ENCODE measurements around the gene GRN.
"Not testable (repeated sequence)": the region's sequence is repeated elsewhere in the genome, so short reads cannot be mapped to it uniquely, and the experiment has no call there.

GRN gene

GRCh38 chr17:44369414-44370023 lies 24.4 kb downstream of the GRN start:
- H3K4me1 ChIP-seq (ENCODE audit: control insufficient read depth, insufficient read depth, low read length, poor library complexity, severe bottlenecking); H3K36me3 ChIP-seq (ENCODE audit: control insufficient read depth, insufficient read depth, low read length); H3K9me3 ChIP-seq (ENCODE audit: control insufficient read depth, low read length); H3K27ac ChIP-seq (ENCODE audit: insufficient read depth, low read length, poor library complexity, severe bottlenecking); H3K27me3 ChIP-seq (replicated peaks; ENCODE audit: control insufficient read depth, insufficient read depth, low read length, poor library complexity, severe bottlenecking); DNase-seq; H3K4me3 ChIP-seq (ENCODE audit: insufficient read depth, low read depth, low read length, poor library complexity, severe bottlenecking): not testable (repeated sequence)

- Histone ChIP-seq H3K27me3 (replicated peaks; ENCODE audit: control insufficient read depth, insufficient read depth, low read length, poor library complexity, severe bottlenecking) (no peaks in the 10 kb centered on the region), H3K27ac (ENCODE audit: insufficient read depth, low read length, poor library complexity, severe bottlenecking) (no peak overlapping the region), H3K4me3 (ENCODE audit: insufficient read depth, low read depth, low read length, poor library complexity, severe bottlenecking) (no peak overlapping the region), H3K4me1 (ENCODE audit: control insufficient read depth, insufficient read depth, low read length, poor library complexity, severe bottlenecking) (no peaks in the 10 kb centered on the region), H3K9me3 (ENCODE audit: control insufficient read depth, low read length) (no peaks in the 10 kb centered on the region), H3K36me3 (ENCODE audit: control insufficient read depth, insufficient read depth, low read length) (no peaks in the 10 kb centered on the region)
- DNase-seq: no peak
Observed at GRCh38 chr17:44372036-44372435, 26.9 kb downstream of the GRN start.

GRCh38 chr17:44374306-44375195 lies 29.4 kb downstream of the GRN start:
- H3K27ac ChIP-seq (ENCODE audit: insufficient read depth, low read length, poor library complexity, severe bottlenecking): no peak overlapping the region
- no peaks in the 10 kb centered on the region for H3K4me1 ChIP-seq (ENCODE audit: control insufficient read depth, insufficient read depth, low read length, poor library complexity, severe bottlenecking)
- no peak overlapping the region for H3K4me3 ChIP-seq (ENCODE audit: insufficient read depth, low read depth, low read length, poor library complexity, severe bottlenecking)
- H3K36me3 ChIP-seq (ENCODE audit: control insufficient read depth, insufficient read depth, low read length): no peaks in the 10 kb centered on the region
- no peaks in the 10 kb centered on the region for H3K27me3 ChIP-seq (replicated peaks; ENCODE audit: control insufficient read depth, insufficient read depth, low read length, poor library complexity, severe bottlenecking)
- no peaks in the 10 kb centered on the region for H3K9me3 ChIP-seq (ENCODE audit: control insufficient read depth, low read length)
- no peak for DNase-seq

GRCh38 chr17:44375196-44376017 lies 30.3 kb downstream of the GRN start:
- no peak for DNase-seq
- Histone ChIP-seq H3K9me3 (ENCODE audit: control insufficient read depth, low read length) (no peaks in the 10 kb centered on the region), H3K27me3 (replicated peaks; ENCODE audit: control insufficient read depth, insufficient read depth, low read length, poor library complexity, severe bottlenecking) (no peaks in the 10 kb centered on the region), H3K4me3 (ENCODE audit: insufficient read depth, low read depth, low read length, poor library complexity, severe bottlenecking) (no peak overlapping the region), H3K4me1 (ENCODE audit: control insufficient read depth, insufficient read depth, low read length, poor library complexity, severe bottlenecking) (no peaks in the 10 kb centered on the region), H3K27ac (ENCODE audit: insufficient read depth, low read length, poor library complexity, severe bottlenecking) (no peak overlapping the region), H3K36me3 (ENCODE audit: control insufficient read depth, insufficient read depth, low read length) (no peaks in the 10 kb centered on the region)

GRCh38 chr17:44376124-44376523 lies 31.0 kb downstream of the GRN start:
- H3K36me3 ChIP-seq (ENCODE audit: control insufficient read depth, insufficient read depth, low read length): no peaks in the 10 kb centered on the region
- no peak for DNase-seq
- no peaks in the 10 kb centered on the region for H3K27me3 ChIP-seq (replicated peaks; ENCODE audit: control insufficient read depth, insufficient read depth, low read length, poor library complexity, severe bottlenecking)
- no peaks in the 10 kb centered on the region for H3K4me1 ChIP-seq (ENCODE audit: control insufficient read depth, insufficient read depth, low read length, poor library complexity, severe bottlenecking)
- no peak overlapping the region for H3K27ac ChIP-seq (ENCODE audit: insufficient read depth, low read length, poor library complexity, severe bottlenecking)
- no peak overlapping the region for H3K4me3 ChIP-seq (ENCODE audit: insufficient read depth, low read depth, low read length, poor library complexity, severe bottlenecking)
- no peaks in the 10 kb centered on the region for H3K9me3 ChIP-seq (ENCODE audit: control insufficient read depth, low read length)

- no peak overlapping the region for H3K4me3 ChIP-seq (ENCODE audit: insufficient read depth, low read depth, low read length, poor library complexity, severe bottlenecking)
- H3K27ac ChIP-seq (ENCODE audit: insufficient read depth, low read length, poor library complexity, severe bottlenecking): no peak overlapping the region
- DNase-seq: no peak
- no peaks in the 10 kb centered on the region for H3K4me1 ChIP-seq (ENCODE audit: control insufficient read depth, insufficient read depth, low read length, poor library complexity, severe bottlenecking)
- H3K27me3 ChIP-seq (replicated peaks; ENCODE audit: control insufficient read depth, insufficient read depth, low read length, poor library complexity, severe bottlenecking): no peaks in the 10 kb centered on the region
- no peaks in the 10 kb centered on the region for H3K36me3 ChIP-seq (ENCODE audit: control insufficient read depth, insufficient read depth, low read length)
- no peaks in the 10 kb centered on the region for H3K9me3 ChIP-seq (ENCODE audit: control insufficient read depth, low read length)
Observed at GRCh38 chr17:44376779-44377178, 31.7 kb downstream of the GRN start.

- H3K27ac ChIP-seq (ENCODE audit: insufficient read depth, low read length, poor library complexity, severe bottlenecking): no peak overlapping the region
- no peak for DNase-seq
- H3K9me3 ChIP-seq (ENCODE audit: control insufficient read depth, low read length): no peaks in the 10 kb centered on the region
- H3K4me3 ChIP-seq (ENCODE audit: insufficient read depth, low read depth, low read length, poor library complexity, severe bottlenecking): no peak overlapping the region
- no peaks in the 10 kb centered on the region for H3K27me3 ChIP-seq (replicated peaks; ENCODE audit: control insufficient read depth, insufficient read depth, low read length, poor library complexity, severe bottlenecking)
- H3K4me1 ChIP-seq (ENCODE audit: control insufficient read depth, insufficient read depth, low read length, poor library complexity, severe bottlenecking): no peaks in the 10 kb centered on the region
- no peaks in the 10 kb centered on the region for H3K36me3 ChIP-seq (ENCODE audit: control insufficient read depth, insufficient read depth, low read length)
Observed at GRCh38 chr17:44378171-44378705, 33.1 kb downstream of the GRN start.

GRCh38 chr17:44379887-44380286 lies 34.8 kb downstream of the GRN start:
- Histone ChIP-seq H3K9me3 (ENCODE audit: control insufficient read depth, low read length) (no peaks in the 10 kb centered on the region), H3K36me3 (ENCODE audit: control insufficient read depth, insufficient read depth, low read length) (no peaks in the 10 kb centered on the region), H3K4me1 (ENCODE audit: control insufficient read depth, insufficient read depth, low read length, poor library complexity, severe bottlenecking) (peaks cover 5% of the 10 kb centered on the region), H3K27me3 (replicated peaks; ENCODE audit: control insufficient read depth, insufficient read depth, low read length, poor library complexity, severe bottlenecking) (peaks cover 5% of the 10 kb centered on the region), H3K27ac (ENCODE audit: insufficient read depth, low read length, poor library complexity, severe bottlenecking) (no peak overlapping the region), H3K4me3 (ENCODE audit: insufficient read depth, low read depth, low read length, poor library complexity, severe bottlenecking) (no peak overlapping the region)
- no peak for DNase-seq

- Histone ChIP-seq H3K27me3 (replicated peaks; ENCODE audit: control insufficient read depth, insufficient read depth, low read length, poor library complexity, severe bottlenecking) (peaks cover 7% of the 10 kb centered on the region), H3K9me3 (ENCODE audit: control insufficient read depth, low read length) (no peaks in the 10 kb centered on the region), H3K36me3 (ENCODE audit: control insufficient read depth, insufficient read depth, low read length) (no peaks in the 10 kb centered on the region), H3K4me3 (ENCODE audit: insufficient read depth, low read depth, low read length, poor library complexity, severe bottlenecking) (no peak overlapping the region), H3K27ac (ENCODE audit: insufficient read depth, low read length, poor library complexity, severe bottlenecking) (no peak overlapping the region), H3K4me1 (ENCODE audit: control insufficient read depth, insufficient read depth, low read length, poor library complexity, severe bottlenecking) (peaks cover 12% of the 10 kb centered on the region)
- DNase-seq: no peak
Observed at GRCh38 chr17:44380767-44381166, 35.7 kb downstream of the GRN start.
